Stimulated activated CD4-positive, alpha-beta T cell treated with anti-CD3 and anti-CD28 coated beads, Interleukin-1b, Interleukin-23, amount 100 ng/mL, for 48 hours (primary cell): ENCODE measurements around the gene COL5A3.
"Not testable (repeated sequence)": the region's sequence is repeated elsewhere in the genome, so short reads cannot be mapped to it uniquely, and the experiment has no call there.

Experiments
- DNase-seq: peaks from one replicate; pipeline ENCODE4 v3.0.0-alpha.2; 2020

Gene COL5A3

GRCh38 chr19:9935506-9936325, 74.6 kb downstream of the COL5A3 start:
- DNase-seq, result no peak

GRCh38 chr19:9934132-9934950, 76.0 kb downstream of the COL5A3 start:
- peak; percentile 86 for DNase-seq

GRCh38 chr19:9932835-9933234, 77.5 kb downstream of the COL5A3 start:
- no peak for DNase-seq

GRCh38 chr19:9931629-9932028, 78.7 kb downstream of the COL5A3 start:
- DNase-seq, result no peak

- no peak for DNase-seq
Measured at GRCh38 chr19:9923440-9923839, 86.9 kb downstream of the COL5A3 start.

- not testable (repeated sequence) for DNase-seq
Measured at GRCh38 chr19:9922782-9923379, 87.4 kb downstream of the COL5A3 start.

GRCh38 chr19:9917321-9917720, 93.0 kb downstream of the COL5A3 start:
- no peak for DNase-seq

GRCh38 chr19:9916719-9917118, 93.6 kb downstream of the COL5A3 start:
- DNase-seq, result no peak

GRCh38 chr19:9914315-9915207, 95.7 kb downstream of the COL5A3 start:
- peak; percentile 80 for DNase-seq

- DNase-seq, result no peak
Measured at GRCh38 chr19:9914001-9914314, 96.3 kb downstream of the COL5A3 start.

GRCh38 chr19:9913237-9914000, 96.9 kb downstream of the COL5A3 start:
- no peak for DNase-seq

GRCh38 chr19:9912551-9913236, 97.6 kb downstream of the COL5A3 start:
- DNase-seq, result no peak

GRCh38 chr19:9911524-9912185, 98.6 kb downstream of the COL5A3 start:
- no peak for DNase-seq

GRCh38 chr19:9910625-9911024, 99.7 kb downstream of the COL5A3 start:
- no peak for DNase-seq
